Peyer's patch (tissue), 4 donors: ENCODE results near the gene RAB11FIP2.

ENCODE experiments used
- POLR2A ChIP-seq, 2 donors: fragments of 450-650 bp; IDR thresholded peaks; one replicate each; pipeline ENCODE4 v1.5.1; 2017; ENCODE audit warnings: antibody characterized with exemption in 2 of 2, mild to moderate bottlenecking in 2 of 2, moderate library complexity in 2 of 2
- TF ChIP-seq, protein P1 (sequence below), 6 experiments: fragments of 450-650 bp in 4 of 6; fragments of 200-600 bp in 2 of 6; sonication (generic) in 1 of 6; IDR thresholded peaks; one replicate each; pipeline ENCODE4 v1.5.1; 2017 to 2019; ENCODE audit warnings: antibody characterized with exemption in 6 of 6, mild to moderate bottlenecking in 3 of 6, moderate library complexity in 1 of 6

DNA sequence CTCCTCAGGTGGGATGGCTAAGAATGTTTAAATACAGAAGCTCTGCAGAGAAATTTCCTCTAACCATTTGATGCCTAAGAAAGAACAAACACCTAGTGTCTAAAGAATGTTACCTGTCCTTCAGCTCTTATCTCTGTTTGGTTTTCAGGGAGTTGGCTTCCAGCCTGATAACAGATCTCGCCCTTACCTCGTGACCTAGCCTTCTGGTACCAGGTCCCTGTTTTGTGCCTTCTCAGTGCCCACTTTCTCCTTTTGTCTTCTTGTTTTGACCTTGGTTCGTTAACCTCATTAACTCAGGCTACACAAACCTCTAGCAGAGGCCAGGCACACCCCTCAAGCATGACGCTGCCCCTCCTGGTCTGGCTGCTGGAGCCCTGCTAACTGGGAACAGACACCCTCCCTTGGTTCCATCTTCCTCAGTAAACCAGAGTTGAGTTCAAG is 16.1 kb upstream of the RAB11FIP2 start:
- TF ChIP-seq, protein P1, sequence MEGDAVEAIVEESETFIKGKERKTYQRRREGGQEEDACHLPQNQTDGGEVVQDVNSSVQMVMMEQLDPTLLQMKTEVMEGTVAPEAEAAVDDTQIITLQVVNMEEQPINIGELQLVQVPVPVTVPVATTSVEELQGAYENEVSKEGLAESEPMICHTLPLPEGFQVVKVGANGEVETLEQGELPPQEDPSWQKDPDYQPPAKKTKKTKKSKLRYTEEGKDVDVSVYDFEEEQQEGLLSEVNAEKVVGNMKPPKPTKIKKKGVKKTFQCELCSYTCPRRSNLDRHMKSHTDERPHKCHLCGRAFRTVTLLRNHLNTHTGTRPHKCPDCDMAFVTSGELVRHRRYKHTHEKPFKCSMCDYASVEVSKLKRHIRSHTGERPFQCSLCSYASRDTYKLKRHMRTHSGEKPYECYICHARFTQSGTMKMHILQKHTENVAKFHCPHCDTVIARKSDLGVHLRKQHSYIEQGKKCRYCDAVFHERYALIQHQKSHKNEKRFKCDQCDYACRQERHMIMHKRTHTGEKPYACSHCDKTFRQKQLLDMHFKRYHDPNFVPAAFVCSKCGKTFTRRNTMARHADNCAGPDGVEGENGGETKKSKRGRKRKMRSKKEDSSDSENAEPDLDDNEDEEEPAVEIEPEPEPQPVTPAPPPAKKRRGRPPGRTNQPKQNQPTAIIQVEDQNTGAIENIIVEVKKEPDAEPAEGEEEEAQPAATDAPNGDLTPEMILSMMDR (IDR thresholded peaks at IDR 0.05), result no peak
- TF ChIP-seq POLR2A (IDR thresholded peaks at IDR 0.05), result no peak
